Fibroblast of lung (primary cell): ENCODE results near the gene KLK3. TPM values are rescaled to one million over a fixed set of nuclear protein-coding genes. Genes with fewer than 3 reads are reported as not detected.

Experiments used
- DNase-seq, 2 donors: peaks; one replicate each; pipeline versions ENCODE4 v3.0.0 to v3.0.0-alpha.2; 2010; ENCODE audit warnings: low read depth in 2 of 2
- H2AFZ ChIP-seq: 2 replicates; pipeline ENCODE4 v1.5.1; 2012; ENCODE audit warnings: low read length, control low read depth, inconsistent platforms
- H3K27ac ChIP-seq: 2 replicates; pipeline ENCODE4 v1.5.1; 2011; ENCODE audit warnings: low read length, control low read depth; ENCODE audit not compliant: insufficient read depth
- H3K27me3 ChIP-seq: 2 replicates; pipeline ENCODE4 v1.5.1; 2011; ENCODE audit warnings: mild to moderate bottlenecking, low read length; ENCODE audit not compliant: control insufficient read depth, insufficient read depth
- H3K36me3 ChIP-seq: 2 replicates; pipeline ENCODE4 v1.5.1; 2011; ENCODE audit warnings: low read length; ENCODE audit not compliant: control insufficient read depth, insufficient read depth
- H3K4me1 ChIP-seq: 2 replicates; pipeline ENCODE4 v1.5.1; 2011; ENCODE audit warnings: low read length; ENCODE audit not compliant: control insufficient read depth, insufficient read depth; ENCODE audit errors: extremely low read depth
- H3K4me2 ChIP-seq: 2 replicates; pipeline ENCODE4 v1.5.1; 2011; ENCODE audit warnings: low read length, control low read depth; ENCODE audit not compliant: insufficient read depth; ENCODE audit errors: extremely low read depth
- H3K4me3 ChIP-seq, 4 experiments: fragments of 200-600 bp in 1 of 4; sonication (generic) in 1 of 4; replicated peaks in 1 of 4; 2 replicates each; pipeline ENCODE4 v1.5.1; 2011 to 2016; ENCODE audit warnings: low read length in 4 of 4, low read depth in 3 of 4, mild to moderate bottlenecking in 3 of 4, control low read depth in 2 of 4, inconsistent platforms in 1 of 4, mixed read lengths in 1 of 4; ENCODE audit not compliant: insufficient read depth in 1 of 4; ENCODE audit errors: control extremely low read depth in 1 of 4
- H3K79me2 ChIP-seq: 2 replicates; pipeline ENCODE4 v1.5.1; 2012; ENCODE audit warnings: mild to moderate bottlenecking, low read length, inconsistent platforms; ENCODE audit not compliant: control insufficient read depth, insufficient read depth
- H3K9ac ChIP-seq: 2 replicates; pipeline ENCODE4 v1.5.1; 2011; ENCODE audit warnings: mild to moderate bottlenecking, low read length, control low read depth; ENCODE audit not compliant: insufficient read depth
- H3K9me3 ChIP-seq: 2 replicates; pipeline ENCODE4 v1.5.1; 2012; ENCODE audit warnings: low read depth, low read length; ENCODE audit not compliant: control insufficient read depth, insufficient read depth
- H4K20me1 ChIP-seq: 2 replicates; pipeline ENCODE4 v1.5.1; 2011; ENCODE audit warnings: low read length; ENCODE audit not compliant: control insufficient read depth, insufficient read depth; ENCODE audit errors: extremely low read depth
- CTCF ChIP-seq, 2 donors: IDR thresholded peaks in 1 of 2; conservative IDR thresholded peaks in 1 of 2; 1 replicate in 1 of 2; 2 replicates in 1 of 2; pipeline ENCODE4 v1.5.1; 2011 to 2012; ENCODE audit warnings: low read length in 2 of 2, control low read depth in 1 of 2, inconsistent platforms in 1 of 2, low read depth in 1 of 2, mild to moderate bottlenecking in 1 of 2
- EZH2 ChIP-seq: IDR thresholded peaks from 2 replicates; pipeline ENCODE4 v1.5.1; 2012; ENCODE audit warnings: low read length, control low read depth, mild to moderate bottlenecking; ENCODE audit errors: missing control alignments
- polyA plus RNA-seq, 2 donors: library from polyadenylated mRNA; depleted of rRNA in 1 of 2; stranded (reverse) in 1 of 2; unstranded in 1 of 2; fragments of >200 nt; gene quantifications; 2 replicates each; pipeline ENCODE4 v1.2.1, GENCODE V29; 2011 to 2012; ENCODE audit warnings: missing spikeins in 1 of 2
- total RNA-seq: library from RNA; depleted of rRNA; stranded (reverse); fragments of >200 nt; gene quantifications from 2 replicates; pipeline ENCODE4 v1.2.1, GENCODE V29; 2014

Gene KLK3
- total and polyA plus RNA-seq, 2 donors (not counting 1 experiment from before 2014, with no cell fraction given): not detected

DNA sequence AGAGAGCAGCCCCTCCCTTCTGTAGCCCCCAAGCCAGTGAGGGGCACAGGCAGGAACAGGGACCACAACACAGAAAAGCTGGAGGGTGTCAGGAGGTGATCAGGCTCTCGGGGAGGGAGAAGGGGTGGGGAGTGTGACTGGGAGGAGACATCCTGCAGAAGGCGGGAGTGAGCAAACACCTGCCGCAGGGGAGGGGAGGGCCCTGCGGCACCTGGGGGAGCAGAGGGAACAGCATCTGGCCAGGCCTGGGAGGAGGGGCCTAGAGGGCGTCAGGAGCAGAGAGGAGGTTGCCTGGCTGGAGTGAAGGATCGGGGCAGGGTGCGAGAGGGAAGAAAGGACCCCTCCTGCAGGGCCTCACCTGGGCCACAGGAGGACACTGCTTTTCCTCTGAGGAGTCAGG is 4.2 kb downstream of the KLK3 start:
- Histone ChIP-seq H4K20me1 (no peaks in the 10 kb centered on the region), H3K9ac (no peak overlapping the region), H3K36me3 (no peaks in the 10 kb centered on the region), H3K27ac (no peak overlapping the region), H3K9me3 (no peaks in the 10 kb centered on the region), H3K79me2 (no peaks in the 10 kb centered on the region), H3K4me2 (no peak overlapping the region), H3K4me1 (no peaks in the 10 kb centered on the region), H3K4me3 (no peak overlapping the region), H2AFZ (no peak overlapping the region), H3K27me3 (no peaks in the 10 kb centered on the region)
- DNase-seq: no peak
- no peak for TF ChIP-seq EZH2
- no peak for TF ChIP-seq CTCF (conservative IDR thresholded peaks at IDR 0.05 in 1 of 2, IDR thresholded peaks at IDR 0.05 in 1 of 2; ENCODE audit: low read depth in 1 of 2, low read length in 2 of 2)

- Histone ChIP-seq H3K4me2 (no peak overlapping the region), H3K27me3 (no peaks in the 10 kb centered on the region), H3K79me2 (no peaks in the 10 kb centered on the region), H4K20me1 (no peaks in the 10 kb centered on the region), H3K9ac (no peak overlapping the region), H3K36me3 (no peaks in the 10 kb centered on the region), H2AFZ (no peak overlapping the region), H3K9me3 (no peaks in the 10 kb centered on the region), H3K4me1 (no peaks in the 10 kb centered on the region), H3K4me3 (no peak overlapping the region), H3K27ac (no peak overlapping the region)
- DNase-seq: no peak
- no peak for TF ChIP-seq EZH2
- TF ChIP-seq CTCF (conservative IDR thresholded peaks at IDR 0.05 in 1 of 2, IDR thresholded peaks at IDR 0.05 in 1 of 2; ENCODE audit: low read depth in 1 of 2, low read length in 2 of 2): no peak
Observed at GRCh38 chr19:50859849-50860248, 5.1 kb downstream of the KLK3 start.

DNA sequence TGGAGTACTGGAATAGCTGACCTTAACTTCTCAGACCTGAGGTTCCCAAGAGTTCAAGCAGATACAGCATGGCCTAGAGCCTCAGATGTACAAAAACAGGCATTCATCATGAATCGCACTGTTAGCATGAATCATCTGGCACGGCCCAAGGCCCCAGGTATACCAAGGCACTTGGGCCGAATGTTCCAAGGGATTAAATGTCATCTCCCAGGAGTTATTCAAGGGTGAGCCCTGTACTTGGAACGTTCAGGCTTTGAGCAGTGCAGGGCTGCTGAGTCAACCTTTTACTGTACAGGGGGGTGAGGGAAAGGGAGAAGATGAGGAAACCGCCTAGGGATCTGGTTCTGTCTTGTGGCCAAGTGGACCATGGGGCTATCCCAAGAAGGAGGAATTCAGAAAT is 6.3 kb downstream of the KLK3 start:
- Histone ChIP-seq H3K4me2 (no peak overlapping the region), H3K9me3 (no peaks in the 10 kb centered on the region), H3K4me1 (no peaks in the 10 kb centered on the region), H3K27me3 (no peaks in the 10 kb centered on the region), H2AFZ (no peak overlapping the region), H3K4me3 (no peak overlapping the region), H3K27ac (no peak overlapping the region), H3K9ac (no peak overlapping the region), H4K20me1 (no peaks in the 10 kb centered on the region), H3K79me2 (no peaks in the 10 kb centered on the region), H3K36me3 (no peaks in the 10 kb centered on the region)
- TF ChIP-seq EZH2 (no peak), CTCF (conservative IDR thresholded peaks at IDR 0.05 in 1 of 2, IDR thresholded peaks at IDR 0.05 in 1 of 2; ENCODE audit: low read depth in 1 of 2, low read length in 2 of 2) (no peak)
- DNase-seq: no peak
